Mesenteric fat pad (tissue), 1 donor: ENCODE data around the gene TCEAL8. TPM values are rescaled to one million over a fixed set of nuclear protein-coding genes. Genes with fewer than 3 reads are reported as not detected.
"Not testable (repeated sequence)": the region's sequence is repeated elsewhere in the genome, so short reads cannot be mapped to it uniquely, and the experiment has no call there.

Source experiments
- DNase-seq: peaks from one replicate; pipeline ENCODE4 v3.0.0-alpha.2; 2020; ENCODE audit warnings: low spot score
- long read RNA-seq: library from polyadenylated mRNA; unstranded; transcript quantifications from one replicate; pipeline ENCODE4 v2.0.0, GENCODE V29; 2020
- total RNA-seq: library from RNA; stranded (reverse); fragmentation: NEBNext Ultra II Directional; extraction: Animal tissue kit (Norgen Biotek cat#: 25700); gene quantifications from one replicate; pipeline ENCODE4 v1.2.1, GENCODE V29; 2021
- donor health status: DM: yes; HTN: yes; CAD: no.

Gene TCEAL8, protein sequence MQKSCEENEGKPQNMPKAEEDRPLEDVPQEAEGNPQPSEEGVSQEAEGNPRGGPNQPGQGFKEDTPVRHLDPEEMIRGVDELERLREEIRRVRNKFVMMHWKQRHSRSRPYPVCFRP
- total RNA-seq = 33.3 TPM
- long read RNA-seq, transcript TCEAL8-202 (3 exons, 1,222 nt) = major isoform, 36 of 54 reads
- long read RNA-seq, transcript TCEAL8-201 (2 exons, 1,131 nt) = minor isoform, 11 of 54 reads
- long read RNA-seq, partial matches to known transcripts = 4 of 54 reads
- long read RNA-seq, other reads (novel, unspliced or antisense) = 3 of 54 reads

DNA sequence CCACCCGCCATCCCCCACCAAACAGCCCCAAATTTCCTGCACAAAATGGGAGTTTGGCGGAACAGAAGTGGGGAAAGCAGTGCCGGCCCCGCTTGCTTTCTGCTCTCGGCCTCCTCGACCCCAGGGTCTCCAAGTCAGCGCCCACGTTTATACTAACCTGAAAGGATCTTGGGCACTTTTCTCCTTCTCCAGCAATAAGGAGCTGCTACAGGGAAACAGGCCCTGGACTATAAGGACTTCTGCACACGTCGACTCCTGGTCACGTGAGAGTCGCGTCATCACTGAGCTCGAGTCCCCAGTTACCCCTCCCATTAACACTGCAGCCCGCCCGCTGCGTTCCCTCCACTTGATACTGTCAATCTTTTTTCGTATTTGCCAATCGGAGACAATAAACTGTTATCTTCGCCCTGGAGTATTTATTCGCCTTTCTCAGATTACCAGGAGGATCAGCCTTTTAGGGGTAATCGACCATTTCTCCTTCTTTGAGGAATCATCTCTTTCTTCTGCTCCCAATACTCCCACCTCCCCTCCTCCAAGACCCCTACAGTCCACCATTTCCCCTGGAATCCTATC lies at the start of gene TCEAL8:
Gene TCEAL8 (minus strand): TSS at position 235 of the 573 bp plus-strand sequence. CDS start 1,176 bp downstream, outside the sequence.
- DNase-seq = no peak

DNA sequence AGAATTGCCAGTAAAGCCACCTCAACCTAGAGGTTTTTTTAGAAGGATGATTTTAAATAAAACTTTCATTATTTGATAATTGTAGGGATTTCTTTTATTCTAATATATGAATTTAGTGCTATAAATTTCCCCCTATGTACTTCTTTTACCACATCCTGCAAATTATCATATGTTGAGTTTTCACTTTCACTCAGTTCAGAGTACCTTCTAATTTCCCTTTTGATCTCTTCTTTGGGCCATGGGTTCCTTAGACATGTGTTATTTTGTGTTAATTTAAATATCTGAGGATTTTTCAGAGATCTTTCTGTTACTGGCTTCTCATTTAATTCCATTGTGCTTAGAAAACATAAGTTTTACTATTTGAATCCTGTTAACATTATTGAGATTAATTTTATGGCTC lies 49.8 kb upstream of the TCEAL8 start:
- no peak for DNase-seq

DNA sequence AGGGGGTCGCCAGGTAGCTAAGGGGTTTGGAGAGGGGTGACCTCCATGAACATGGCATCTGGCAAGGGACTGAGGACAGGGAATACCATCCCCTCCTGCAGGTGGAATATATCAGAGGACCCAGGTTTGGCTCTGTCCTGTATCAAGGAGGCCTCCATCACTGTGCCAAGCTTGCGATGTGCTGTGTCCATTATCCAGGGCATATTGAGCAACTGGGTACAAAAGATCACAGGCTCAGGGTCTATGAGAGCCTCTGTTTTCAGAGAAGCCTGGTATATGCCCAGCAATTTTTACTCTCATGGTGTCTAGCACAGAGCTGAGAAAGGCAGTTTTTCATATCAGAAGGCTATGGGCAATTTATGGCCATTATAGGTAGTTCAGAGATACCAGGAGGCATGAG lies 38.2 kb upstream of the TCEAL8 start:
- no peak for DNase-seq

DNA sequence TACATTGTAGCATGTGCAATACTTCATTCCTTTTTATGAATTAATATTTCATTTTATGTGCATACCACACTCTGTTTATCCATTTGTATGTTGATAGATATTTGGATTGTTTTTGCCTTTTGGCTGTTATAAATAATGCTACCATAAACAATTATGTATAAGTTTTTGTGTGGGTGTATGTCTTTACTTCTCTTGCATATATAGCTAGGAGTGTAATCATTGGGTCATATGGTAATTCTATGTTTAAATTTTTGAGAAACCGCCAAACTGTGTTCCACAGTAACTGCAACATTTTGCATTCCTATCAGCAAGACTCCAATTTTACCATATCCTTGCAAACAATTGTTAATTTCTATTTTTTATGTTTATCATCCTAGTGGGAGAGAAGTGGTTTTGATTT lies 24.7 kb upstream of the TCEAL8 start:
- DNase-seq = no peak

DNA sequence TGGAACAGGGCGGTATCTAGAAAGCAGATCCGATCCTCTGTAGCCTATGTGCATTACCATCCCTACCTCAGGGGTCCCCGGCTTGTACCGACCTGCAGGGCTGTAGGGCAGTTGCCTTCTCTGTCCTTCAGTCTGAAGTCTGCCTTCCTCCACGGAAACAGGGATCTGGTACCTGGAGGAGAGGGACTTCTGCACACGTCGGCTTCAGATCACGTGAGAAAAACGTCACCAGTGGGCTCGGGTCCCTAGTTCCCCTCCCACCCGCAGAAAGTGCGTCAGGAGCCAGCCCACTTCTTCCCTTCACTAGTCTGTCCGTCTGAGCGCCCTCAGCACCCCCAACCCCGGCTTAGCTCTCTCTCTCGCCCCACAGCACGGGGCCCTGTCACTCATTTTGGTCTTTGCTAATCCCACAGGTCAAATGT lies 21.6 kb upstream of the TCEAL8 start, which contains the start of gene TCEAL5:
Gene TCEAL5 (minus strand): TSS at position 170 of the 422 bp plus-strand sequence. CDS start 2,187 bp downstream, outside the sequence.
- DNase-seq = no peak

DNA sequence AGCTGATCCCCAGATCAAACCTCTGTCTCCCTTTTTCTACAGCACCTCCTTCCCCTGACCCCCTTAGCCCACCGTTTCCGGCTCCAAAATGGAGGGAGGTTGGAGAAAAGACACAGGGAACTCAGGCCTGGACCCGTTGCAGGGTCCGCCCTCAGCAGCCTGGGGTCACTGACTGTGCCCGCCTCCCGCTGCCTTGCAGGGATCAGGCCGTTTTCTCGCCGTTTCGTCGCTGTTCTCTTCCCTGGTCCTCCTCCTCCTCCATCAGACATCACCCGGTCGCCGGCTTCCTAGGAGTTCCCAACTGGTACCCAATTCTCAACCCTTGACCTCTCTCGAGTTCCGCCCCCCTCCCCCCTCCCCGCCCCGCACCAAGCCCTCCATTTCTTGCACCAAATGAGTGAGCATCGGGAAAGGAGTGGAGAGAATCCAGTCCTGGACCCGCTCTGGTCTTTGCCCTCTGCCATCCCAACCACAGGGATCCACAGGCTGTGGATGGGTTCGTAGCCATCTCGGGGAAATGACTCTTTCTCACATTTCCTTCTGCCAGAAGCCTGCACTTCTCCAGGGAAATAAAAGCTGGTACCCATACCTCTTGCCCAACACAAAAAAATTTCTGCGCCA lies 21.1 kb upstream of the TCEAL8 start:
- DNase-seq = no peak

DNA sequence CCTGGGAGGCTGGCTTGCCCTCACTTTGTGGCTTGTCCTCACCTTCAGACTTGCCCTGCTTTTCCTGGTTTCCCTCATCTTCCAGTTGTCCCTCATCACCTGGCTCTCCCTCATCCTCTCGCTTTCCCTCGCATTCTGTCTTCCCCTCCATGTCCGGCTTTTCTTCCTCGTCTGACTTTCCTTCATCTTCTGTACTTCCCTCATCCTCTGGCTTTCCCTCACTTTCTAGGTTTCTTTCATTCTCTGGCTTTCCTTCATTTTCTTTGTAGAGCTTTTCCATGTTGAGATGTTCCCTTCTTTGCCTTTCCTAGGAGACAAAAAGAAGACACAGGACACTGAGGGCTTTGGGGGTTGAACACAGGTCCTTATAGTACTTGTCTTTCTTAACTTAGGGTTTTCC lies 19.3 kb upstream of the TCEAL8 start:
- no peak for DNase-seq

DNA sequence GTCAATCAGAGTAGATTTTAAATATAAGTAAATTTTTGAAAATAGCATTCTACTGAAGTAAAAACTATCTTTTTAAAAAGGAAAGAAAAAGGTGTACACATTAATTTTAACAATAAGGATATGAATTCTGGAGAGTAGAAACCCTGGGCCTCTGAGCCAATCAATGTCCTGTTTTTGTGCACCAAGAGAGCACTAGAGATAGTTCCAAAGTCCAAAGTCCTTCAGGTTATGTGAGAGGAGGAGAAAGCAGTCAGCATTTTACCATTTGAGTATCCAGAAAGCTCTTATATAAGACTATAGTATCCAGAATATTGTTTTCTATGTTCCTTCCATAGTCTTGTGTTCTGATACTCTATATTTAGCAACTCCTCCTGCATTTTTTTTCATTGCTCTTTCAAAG lies 3.3 kb upstream of the TCEAL8 start:
- DNase-seq = no peak

DNA sequence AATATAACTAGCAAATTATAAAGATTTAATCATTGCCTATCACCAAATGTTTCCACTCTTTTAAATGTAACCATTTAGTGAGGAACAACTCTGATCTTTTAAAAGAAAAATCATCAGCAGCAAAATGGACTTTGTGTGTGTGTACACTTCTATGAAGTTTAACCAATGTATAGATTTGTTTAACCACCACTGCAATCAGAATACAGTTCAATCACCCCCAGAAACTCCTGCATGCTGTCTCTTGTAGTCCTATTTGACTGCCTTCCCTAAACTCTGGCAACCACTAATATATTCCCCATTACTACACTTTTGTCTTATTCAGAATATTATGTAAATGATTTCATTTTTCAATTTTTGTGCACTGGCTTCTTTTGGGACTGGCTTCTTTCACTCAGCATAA lies 1.7 kb upstream of the TCEAL8 start:
- no peak for DNase-seq

DNA sequence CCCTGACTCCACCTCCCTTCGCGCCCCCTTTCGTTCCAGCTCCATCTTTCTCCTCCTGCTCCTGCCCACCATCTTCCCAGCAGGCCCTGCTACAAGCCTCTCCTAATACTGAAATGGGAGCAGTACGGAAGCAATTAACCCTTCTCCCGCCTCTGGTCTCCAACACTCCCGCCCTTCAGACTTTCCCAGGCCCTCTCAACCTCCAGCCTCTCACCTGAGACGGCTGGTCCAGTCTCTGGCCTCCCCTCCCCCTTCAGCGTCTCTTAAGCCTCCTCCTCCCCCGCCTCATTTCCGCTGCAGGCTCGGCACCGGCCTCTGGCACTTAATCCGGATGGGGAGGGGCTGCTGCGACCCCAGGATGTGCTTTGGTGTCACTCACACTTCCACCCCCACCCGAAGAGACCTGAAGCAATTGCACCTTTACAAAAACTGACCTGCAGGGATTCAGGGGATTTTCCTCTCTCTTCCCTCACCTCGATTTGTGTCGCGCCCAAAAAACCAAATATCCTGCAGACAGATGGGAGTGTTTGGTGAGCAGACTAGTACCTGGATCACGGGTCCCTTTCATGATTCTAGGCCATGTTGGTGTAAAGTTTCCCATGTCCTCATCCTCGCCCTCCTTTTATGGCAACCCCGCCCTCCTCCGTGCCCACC lies 657 bp downstream of the TCEAL8 start:
- no peak for DNase-seq

DNA sequence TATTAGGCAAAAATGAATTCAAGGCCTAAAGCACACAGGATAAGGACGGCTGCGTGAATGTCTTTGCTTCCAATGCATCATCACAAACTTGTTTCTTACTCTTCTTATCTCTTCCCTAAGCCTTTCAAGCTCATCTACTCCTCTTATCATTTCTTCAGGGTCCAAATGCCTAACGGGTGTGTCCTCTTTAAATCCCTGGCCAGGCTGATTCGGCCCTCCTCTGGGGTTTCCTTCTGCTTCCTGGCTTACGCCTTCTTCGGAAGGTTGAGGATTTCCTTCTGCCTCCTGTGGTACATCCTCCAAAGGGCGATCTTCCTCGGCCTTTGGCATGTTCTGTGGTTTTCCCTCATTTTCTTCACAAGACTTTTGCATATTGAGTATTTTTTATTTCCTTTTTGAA lies 1.3 kb downstream of the TCEAL8 start:
- no peak for DNase-seq

DNA sequence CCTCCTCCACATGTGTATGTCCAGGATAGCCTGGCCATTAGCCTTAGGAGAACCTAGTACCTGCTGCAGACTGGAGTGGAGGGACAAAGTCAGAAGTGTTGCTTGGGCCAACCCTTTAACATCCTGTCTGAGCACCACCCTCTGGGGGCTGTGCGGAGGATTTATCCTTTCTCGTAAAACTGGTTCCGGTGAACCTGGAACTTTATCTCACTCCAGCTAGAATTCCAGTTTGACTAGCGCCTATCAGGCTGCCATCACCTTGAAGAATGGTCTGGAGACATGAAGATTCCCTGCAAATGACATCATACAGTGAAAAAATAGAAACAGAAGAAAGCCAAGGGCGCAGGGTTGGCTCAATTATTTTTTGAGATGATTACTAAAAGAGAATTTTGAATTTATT lies 4.0 kb downstream of the TCEAL8 start:
- no peak for DNase-seq

DNA sequence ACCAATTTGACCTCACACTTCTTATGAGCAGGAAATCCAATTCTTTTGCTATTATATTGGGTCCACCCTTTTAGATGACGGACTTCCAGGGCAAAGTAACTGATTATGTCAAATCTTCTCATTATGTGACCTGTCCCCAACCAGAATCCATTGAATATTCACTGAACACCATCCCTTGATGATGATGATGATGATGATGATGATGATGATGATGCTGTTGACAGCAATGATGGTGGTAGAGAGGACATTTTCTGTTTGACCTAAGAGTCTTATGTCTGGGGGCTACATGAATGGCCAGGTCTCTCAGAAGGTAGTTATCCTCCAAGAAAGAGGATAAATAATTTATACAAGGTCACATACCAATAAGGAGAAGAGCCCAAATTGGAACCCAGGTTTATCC lies 5.2 kb downstream of the TCEAL8 start:
- no peak for DNase-seq

DNA sequence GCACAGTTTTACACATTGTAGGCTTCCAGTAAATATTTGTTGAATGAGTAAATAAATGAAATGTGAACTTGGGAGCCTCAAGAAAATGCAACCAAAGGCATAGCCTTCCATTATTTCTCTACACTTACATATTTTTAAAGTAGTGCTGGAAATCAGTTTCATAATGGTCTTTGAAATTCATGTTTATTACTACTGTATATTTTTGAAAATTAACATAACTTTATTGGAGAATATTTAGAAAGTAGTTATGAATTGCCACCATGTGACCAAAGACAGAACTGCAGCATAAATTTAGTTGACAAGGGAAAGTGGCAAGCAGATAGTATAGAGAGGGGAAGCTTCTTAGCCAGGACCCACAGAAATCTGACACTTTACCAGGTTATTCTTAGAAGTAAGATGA lies 6.4 kb downstream of the TCEAL8 start:
- DNase-seq = no peak

DNA sequence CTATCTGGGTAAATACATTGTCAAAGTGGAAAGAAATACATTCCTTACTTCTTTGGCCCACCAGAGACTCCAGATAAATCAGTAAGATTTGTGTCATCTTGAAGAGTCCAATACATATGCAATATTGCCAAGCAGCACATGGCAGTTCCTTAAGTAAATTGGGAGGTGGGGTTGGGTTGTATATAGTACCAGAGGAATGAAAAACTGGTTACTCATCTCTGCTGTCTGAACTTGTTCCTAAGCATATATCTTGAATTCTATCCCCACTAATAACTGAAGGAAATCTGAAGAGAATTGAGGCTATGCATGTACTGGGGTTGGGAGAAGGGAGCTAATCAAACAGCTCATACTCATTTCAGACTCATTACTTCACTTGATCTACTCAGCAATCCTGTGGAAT lies 14.8 kb downstream of the TCEAL8 start:
- DNase-seq = no peak

DNA sequence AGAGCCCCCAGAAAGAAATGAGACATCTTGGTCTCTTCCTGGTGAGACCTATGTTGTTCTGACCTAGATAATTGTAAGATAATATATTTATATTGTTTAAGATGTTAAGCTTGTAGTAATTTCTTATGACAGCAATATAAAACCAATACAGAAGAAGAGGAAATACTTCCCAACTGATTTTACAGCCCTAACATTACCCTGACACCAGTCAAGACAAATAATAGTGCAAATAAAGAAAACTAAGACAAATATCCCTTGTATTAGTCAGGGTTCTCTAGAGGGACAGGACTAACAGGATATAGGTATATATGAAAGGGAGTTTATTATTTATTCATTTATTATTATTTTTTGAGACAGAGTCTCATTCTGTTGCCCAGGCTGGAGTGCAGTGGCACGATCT lies 18.7 kb downstream of the TCEAL8 start:
- no peak for DNase-seq

DNA sequence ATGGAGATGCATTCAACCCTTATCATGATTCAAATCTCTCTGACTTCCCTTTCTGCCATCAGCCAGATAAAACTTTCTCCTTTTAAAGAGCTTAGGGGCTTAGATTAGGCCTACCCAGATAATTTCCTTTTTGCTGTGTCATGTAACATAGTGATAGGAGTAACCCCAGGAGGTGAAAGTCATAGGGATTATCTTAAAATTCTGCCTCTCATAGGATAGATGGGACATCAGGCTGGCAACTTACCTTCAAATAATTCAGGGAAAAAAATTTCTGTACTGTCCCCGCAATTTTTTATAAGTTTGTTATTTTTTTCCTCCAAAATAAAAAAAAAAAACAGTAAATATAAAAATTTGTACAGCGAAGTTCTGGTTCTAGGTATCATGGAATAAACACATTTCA lies 19.3 kb downstream of the TCEAL8 start:
- not testable (repeated sequence) for DNase-seq

DNA sequence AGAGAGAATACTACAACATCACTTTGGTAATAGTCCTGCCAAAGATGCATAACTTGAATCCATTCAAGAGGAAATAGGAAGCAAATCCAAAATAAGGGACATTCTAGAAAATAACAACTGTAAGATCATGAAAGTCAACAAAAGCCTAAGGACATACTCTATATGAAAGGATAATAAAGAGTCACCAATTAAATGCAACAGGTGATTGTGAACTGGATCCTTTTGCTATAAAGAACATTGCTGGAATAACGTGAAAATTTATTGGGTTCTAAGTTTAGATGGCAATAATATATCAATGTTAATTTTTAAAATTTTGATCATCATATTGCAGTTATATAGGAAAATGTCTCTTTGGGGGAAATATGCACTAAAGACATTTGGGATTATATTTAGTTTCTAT lies 20.1 kb downstream of the TCEAL8 start:
- no peak for DNase-seq

DNA sequence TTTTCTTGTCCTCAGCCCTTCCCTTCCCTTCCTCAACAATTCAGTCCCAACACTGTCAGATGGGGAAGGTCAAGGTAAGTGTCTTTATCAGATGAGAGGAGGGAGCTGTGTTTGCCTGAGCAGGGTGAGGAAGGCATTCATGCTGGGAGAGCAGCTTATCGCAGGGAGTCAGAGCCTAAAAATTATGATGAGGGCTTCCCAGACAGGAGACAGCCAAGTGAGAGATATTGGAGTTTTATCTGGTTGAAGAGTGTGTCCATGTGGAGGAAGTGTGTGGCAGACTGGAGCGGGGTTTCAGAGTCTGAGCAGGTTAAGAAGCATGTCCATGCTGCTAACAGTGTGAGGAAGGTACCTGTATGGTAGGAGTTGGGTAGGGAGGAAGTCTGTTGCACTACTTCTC lies 21.7 kb downstream of the TCEAL8 start:
- no peak for DNase-seq

DNA sequence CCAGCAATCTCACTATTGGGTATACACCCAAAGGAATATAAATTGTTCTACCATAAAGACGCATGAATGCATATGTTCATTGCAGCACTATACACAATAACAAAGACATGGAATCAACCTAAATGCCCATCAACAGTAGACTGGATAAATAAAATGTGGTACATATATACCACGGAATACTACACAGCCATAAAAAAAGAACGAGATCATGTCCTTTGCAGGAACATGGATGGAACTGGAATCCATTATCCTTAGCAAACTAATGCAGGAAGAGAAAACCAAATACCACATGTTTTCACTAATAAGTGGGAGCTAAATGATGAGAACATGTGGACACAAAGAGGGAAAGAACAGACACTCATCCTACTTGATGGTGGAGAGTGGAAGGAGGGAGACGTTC lies 29.0 kb downstream of the TCEAL8 start:
- DNase-seq = not testable (repeated sequence)

DNA sequence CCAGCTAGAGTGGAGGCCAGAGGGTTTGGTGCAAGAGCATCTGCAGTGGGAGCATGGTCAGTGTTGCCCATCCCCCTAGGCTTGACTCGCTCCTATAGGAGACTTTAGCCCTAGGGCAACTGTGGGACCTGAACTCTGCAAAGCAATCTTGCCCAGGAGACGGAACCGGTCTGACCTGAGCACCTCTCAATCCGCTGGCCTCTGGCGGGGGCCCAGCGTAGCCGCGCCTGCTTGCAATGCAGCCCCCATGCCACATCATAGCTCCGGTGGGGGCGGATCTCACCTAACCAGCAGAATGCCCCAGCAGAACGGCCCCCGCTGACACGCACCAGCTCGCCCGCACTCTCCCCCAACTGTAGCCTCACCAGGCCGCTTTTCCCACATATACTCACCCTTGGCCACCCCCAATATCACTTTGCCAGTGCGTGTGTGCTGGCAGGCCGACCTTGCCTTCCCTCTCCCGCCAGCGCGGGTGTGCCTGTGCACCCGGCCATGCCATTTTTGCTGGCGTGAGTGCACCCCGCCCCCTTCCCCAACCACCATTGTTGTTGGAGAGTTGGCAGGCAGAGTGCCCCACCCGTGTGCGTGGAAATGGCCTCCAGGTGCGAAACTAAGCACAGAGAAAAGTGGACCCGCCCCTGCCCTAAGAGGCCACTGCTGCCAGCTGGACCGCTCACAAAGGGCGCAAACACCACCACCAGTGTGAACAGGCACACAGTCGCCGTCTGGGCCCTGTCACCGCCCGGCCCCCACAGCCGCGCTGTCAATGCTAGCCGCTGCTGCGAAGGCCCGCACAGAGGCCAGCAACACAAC lies 34.2 kb downstream of the TCEAL8 start:
- no peak for DNase-seq
